Esophagus (tissue), 2 donors: ENCODE results near the gene ADAM8. TPM values are rescaled to one million over a fixed set of nuclear protein-coding genes. Genes with fewer than 3 reads are reported as not detected.
A peak's percentile ranks its signal among the peaks of the same experiment; 100 is the strongest.

Source experiments
- H3K27ac ChIP-seq, 2 donors: one replicate each; pipeline ENCODE4 v1.5.1; 2013; ENCODE audit warnings: low read depth in 2 of 2, mild to moderate bottlenecking in 2 of 2, inconsistent platforms in 1 of 2, low read length in 1 of 2, moderate library complexity in 1 of 2
- H3K27me3 ChIP-seq, 2 donors: one replicate each; pipeline ENCODE4 v1.6.1; 2013; ENCODE audit warnings: low read length in 2 of 2, control low read depth in 1 of 2, mild to moderate bottlenecking in 1 of 2; ENCODE audit not compliant: insufficient read depth in 2 of 2, control insufficient read depth in 1 of 2
- H3K36me3 ChIP-seq, 2 donors: one replicate each; pipeline ENCODE4 v1.6.1; 2013; ENCODE audit warnings: low read length in 1 of 2; ENCODE audit not compliant: control insufficient read depth in 2 of 2, insufficient read depth in 2 of 2
- H3K4me1 ChIP-seq, 2 donors: one replicate each; pipeline ENCODE4 v1.6.1; 2013; ENCODE audit warnings: low read length in 1 of 2; ENCODE audit not compliant: control insufficient read depth in 2 of 2, insufficient read depth in 2 of 2
- H3K4me3 ChIP-seq, 2 donors: one replicate each; pipeline ENCODE4 v1.5.1; 2013; ENCODE audit warnings: low read length in 2 of 2, mild to moderate bottlenecking in 2 of 2, low read depth in 1 of 2, moderate library complexity in 1 of 2
- H3K9me3 ChIP-seq, 2 donors: one replicate each; pipeline ENCODE4 v1.6.1; 2013; ENCODE audit warnings: mild to moderate bottlenecking in 2 of 2, low read depth in 1 of 2, low read length in 1 of 2, moderate library complexity in 1 of 2; ENCODE audit not compliant: control insufficient read depth in 2 of 2, insufficient read depth in 1 of 2
- WGBS, 2 donors: extraction: QIAGEN DNeasy Blood & Tissue Kit; methylation state at CpG; one replicate each; pipeline ENCODE4 v1.1.7; 2013; 5-methylcytosine and 5-hydroxymethylcytosine counted together
- polyA plus RNA-seq, 2 donors: library from polyadenylated mRNA; stranded (reverse); fragments of 200-250 nt; gene quantifications; one replicate each; pipeline ENCODE4 v1.2.3, GENCODE V29; 2013
- donor health status: healthy with polysubstance abuse.
- donor health status: Bipolar disorder and iron deficiency.

Gene ADAM8
- polyA plus RNA-seq, 2 donors = 2.4 to 2.6 TPM

- no peaks in the 10 kb centered on the region for H3K36me3 ChIP-seq
Observed at GRCh38 chr10:133257489-133258065, 19.1 kb downstream of the ADAM8 start.

GRCh38 chr10:133255323-133255722 lies 21.3 kb downstream of the ADAM8 start:
- Histone ChIP-seq H3K4me3 (no peak overlapping the region), H3K4me1 (peaks cover 9 to 29% of the 10 kb centered on the region in 2 donors), H3K36me3 (no peaks in the 10 kb centered on the region), H3K27ac (no peak overlapping the region), H3K27me3 (no peaks in the 10 kb centered on the region), H3K9me3 (no peaks in the 10 kb centered on the region)
- WGBS, 2 donors = 87 to 91% methylated on average over 15 of the region's 15 CpGs

More at GRCh38 chr10:133257489-133258065, 19.1 kb downstream of the ADAM8 start:
- Histone ChIP-seq H3K27ac (peak overlapping the region; percentile 89 to 91), H3K4me1 (peaks cover 9 to 41% of the 10 kb centered on the region in 2 donors), H3K4me3 (no peak overlapping the region), H3K9me3 (no peaks in the 10 kb centered on the region), H3K27me3 (no peaks in the 10 kb centered on the region)
- WGBS, 2 donors = 4 to 5% methylated on average over 27 of the region's 27 CpGs

- Histone ChIP-seq H3K4me3 (no peak overlapping the region), H3K9me3 (no peaks in the 10 kb centered on the region), H3K4me1 (peaks cover 9 to 23% of the 10 kb centered on the region in 2 donors), H3K27me3 (no peaks in the 10 kb centered on the region), H3K27ac (no peak overlapping the region), H3K36me3 (no peaks in the 10 kb centered on the region)
- WGBS, 2 donors = 56 to 60% methylated on average over 13 of the region's 13 CpGs
Observed at GRCh38 chr10:133254421-133255120, 22.1 kb downstream of the ADAM8 start.

- no peak overlapping the region for H3K4me3 ChIP-seq
- no peaks in the 10 kb centered on the region for H3K27me3 ChIP-seq
- no peak overlapping the region for H3K27ac ChIP-seq
- H3K36me3 ChIP-seq = no peaks in the 10 kb centered on the region
- no peaks in the 10 kb centered on the region for H3K9me3 ChIP-seq
- peaks cover 4 to 12% of the 10 kb centered on the region in 2 donors for H3K4me1 ChIP-seq
- WGBS, 2 donors = 84 to 86% methylated on average over 22 of the region's 22 CpGs
Observed at GRCh38 chr10:133253361-133253955, 23.2 kb downstream of the ADAM8 start.

- no peak overlapping the region for H3K27ac ChIP-seq
- H3K27me3 ChIP-seq = no peaks in the 10 kb centered on the region
- H3K9me3 ChIP-seq = no peaks in the 10 kb centered on the region
- peaks cover 0 to under 1% of the 10 kb centered on the region in 2 donors for H3K4me1 ChIP-seq
- WGBS, 2 donors = 74 to 84% methylated on average over 4 to 12 of the region's 12 CpGs
- H3K4me3 ChIP-seq = no peak overlapping the region
- no peaks in the 10 kb centered on the region for H3K36me3 ChIP-seq
Observed at GRCh38 chr10:133252223-133252552, 24.5 kb downstream of the ADAM8 start.

GRCh38 chr10:133251388-133252222 lies 25.1 kb downstream of the ADAM8 start:
- no peak overlapping the region for H3K27ac ChIP-seq
- no peaks in the 10 kb centered on the region for H3K9me3 ChIP-seq
- no peaks in the 10 kb centered on the region for H3K36me3 ChIP-seq
- no peak overlapping the region for H3K4me3 ChIP-seq
- H3K4me1 ChIP-seq = no peaks in the 10 kb centered on the region
- H3K27me3 ChIP-seq = no peaks in the 10 kb centered on the region
- 56 to 62% methylated on average over 26 to 28 of the region's 28 CpGs for WGBS, 2 donors

GRCh38 chr10:133249975-133250754 lies 26.5 kb downstream of the ADAM8 start:
- H3K4me1 ChIP-seq = no peaks in the 10 kb centered on the region
- H3K36me3 ChIP-seq = no peaks in the 10 kb centered on the region
- WGBS, 2 donors = 47 to 48% methylated on average over 11 of the region's 11 CpGs
- H3K4me3 ChIP-seq = no peak overlapping the region
- no peak overlapping the region for H3K27ac ChIP-seq
- no peaks in the 10 kb centered on the region for H3K27me3 ChIP-seq
- no peaks in the 10 kb centered on the region for H3K9me3 ChIP-seq

- Histone ChIP-seq H3K9me3 (no peaks in the 10 kb centered on the region), H3K4me3 (no peak overlapping the region), H3K36me3 (no peaks in the 10 kb centered on the region), H3K4me1 (no peaks in the 10 kb centered on the region), H3K27me3 (no peaks in the 10 kb centered on the region), H3K27ac (no peak overlapping the region)
- 67 to 73% methylated on average over 21 of the region's 21 CpGs for WGBS, 2 donors
Observed at GRCh38 chr10:133249094-133249780, 27.4 kb downstream of the ADAM8 start.
